DOHH2 (cell line): Measurements from ENCODE around the gene TAS2R60.

Experiments used
- H3F3A ChIP-seq: fragments of 200-600 bp; sonication (generic), shearing (Covaris generic); 2 replicates; pipeline ENCODE4 v1.6.0; 2016; ENCODE audit warnings: antibody characterized with exemption, mild to moderate bottlenecking; ENCODE audit not compliant: control insufficient read depth, insufficient read depth
- H3K27ac ChIP-seq: fragments of 200-600 bp; sonication (generic); 2 replicates; pipeline ENCODE4 v1.5.1; 2014; ENCODE audit warnings: low read depth, mild to moderate bottlenecking, low read length, moderate library complexity
- H3K27me3 ChIP-seq: fragments of 200-600 bp; sonication (generic); 2 replicates; pipeline ENCODE4 v1.6.1; 2014; ENCODE audit warnings: mild to moderate bottlenecking, low read length, mixed read lengths; ENCODE audit not compliant: control insufficient read depth
- H3K36me3 ChIP-seq: fragments of 200-600 bp; sonication (generic); 2 replicates; pipeline ENCODE4 v1.6.1; 2014; ENCODE audit warnings: mild to moderate bottlenecking, low read length, moderate library complexity, mixed read lengths; ENCODE audit not compliant: control insufficient read depth
- H3K4me1 ChIP-seq: fragments of 200-600 bp; sonication (generic); 2 replicates; pipeline ENCODE4 v1.6.1; 2014; ENCODE audit warnings: mild to moderate bottlenecking, low read length, mixed read lengths; ENCODE audit not compliant: control insufficient read depth
- H3K4me2 ChIP-seq: fragments of 200-600 bp; sonication (generic); 2 replicates; pipeline ENCODE4 v1.6.0; 2014; ENCODE audit warnings: mild to moderate bottlenecking, low read length, moderate library complexity
- H3K4me3 ChIP-seq: fragments of 200-600 bp; sonication (generic); 2 replicates; pipeline ENCODE4 v1.5.1; 2014; ENCODE audit warnings: mild to moderate bottlenecking, low read length, mixed read lengths
- H3K79me2 ChIP-seq: fragments of 200-600 bp; sonication (generic); 2 replicates; pipeline ENCODE4 v1.6.1; 2014; ENCODE audit warnings: mild to moderate bottlenecking, low read length, mixed read lengths; ENCODE audit not compliant: control insufficient read depth
- H3K9me2 ChIP-seq: fragments of 200-600 bp; sonication (generic); replicated peaks from 2 replicates; pipeline ENCODE4 v1.6.1; 2014; ENCODE audit warnings: mild to moderate bottlenecking, low read length, mixed read lengths; ENCODE audit not compliant: control insufficient read depth
- H3K9me3 ChIP-seq: fragments of 200-600 bp; sonication (generic); 2 replicates; pipeline ENCODE4 v1.6.1; 2014; ENCODE audit warnings: antibody characterized with exemption, low read length, mixed read lengths; ENCODE audit not compliant: control insufficient read depth, insufficient read depth
- H4K20me1 ChIP-seq: fragments of 200-600 bp; sonication (generic); 2 replicates; pipeline ENCODE4 v1.6.0; 2014; ENCODE audit warnings: low read depth, mild to moderate bottlenecking, antibody characterized with exemption, low read length, moderate library complexity; ENCODE audit not compliant: control insufficient read depth, insufficient read depth
- EZH2phosphoT487 ChIP-seq: fragments of 200-600 bp; sonication (generic); IDR thresholded peaks from 2 replicates; pipeline ENCODE4 v1.6.1; 2017; ENCODE audit warnings: borderline replicate concordance, mild to moderate bottlenecking, antibody characterized with exemption, low read length, moderate library complexity, mixed read lengths
- TF ChIP-seq, protein P1 (sequence below): fragments of 200-600 bp; sonication (generic); IDR thresholded peaks from one replicate; pipeline ENCODE4 v1.5.1; 2014; ENCODE audit warnings: antibody characterized with exemption, mild to moderate bottlenecking, low read depth, low read length; ENCODE audit not compliant: poor library complexity, severe bottlenecking

TAS2R60 gene, protein sequence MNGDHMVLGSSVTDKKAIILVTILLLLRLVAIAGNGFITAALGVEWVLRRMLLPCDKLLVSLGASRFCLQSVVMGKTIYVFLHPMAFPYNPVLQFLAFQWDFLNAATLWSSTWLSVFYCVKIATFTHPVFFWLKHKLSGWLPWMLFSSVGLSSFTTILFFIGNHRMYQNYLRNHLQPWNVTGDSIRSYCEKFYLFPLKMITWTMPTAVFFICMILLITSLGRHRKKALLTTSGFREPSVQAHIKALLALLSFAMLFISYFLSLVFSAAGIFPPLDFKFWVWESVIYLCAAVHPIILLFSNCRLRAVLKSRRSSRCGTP

DNA sequence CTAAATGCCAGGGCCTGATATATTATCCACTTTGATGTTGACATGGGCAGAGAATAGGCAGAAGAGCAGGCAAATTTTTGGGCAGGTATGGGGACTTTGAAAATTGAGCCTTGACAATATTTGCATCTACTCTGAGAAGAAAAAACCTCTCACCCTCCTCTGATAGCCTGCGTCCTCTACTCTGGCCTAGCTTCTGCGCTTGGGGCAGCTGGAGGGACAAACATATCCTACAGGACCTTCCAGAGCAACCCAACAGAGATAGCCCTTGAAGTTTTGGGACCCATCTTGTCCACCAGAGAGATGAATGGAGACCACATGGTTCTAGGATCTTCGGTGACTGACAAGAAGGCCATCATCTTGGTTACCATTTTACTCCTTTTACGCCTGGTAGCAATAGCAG lies at the start of gene TAS2R60:
Gene TAS2R60, plus strand, starts transcription at position 301 of the 400 bp plus-strand sequence. Its CDS starts 0 bp downstream, at position 301.
- no peaks in the 10 kb centered on the region for H3K79me2 ChIP-seq

DNA sequence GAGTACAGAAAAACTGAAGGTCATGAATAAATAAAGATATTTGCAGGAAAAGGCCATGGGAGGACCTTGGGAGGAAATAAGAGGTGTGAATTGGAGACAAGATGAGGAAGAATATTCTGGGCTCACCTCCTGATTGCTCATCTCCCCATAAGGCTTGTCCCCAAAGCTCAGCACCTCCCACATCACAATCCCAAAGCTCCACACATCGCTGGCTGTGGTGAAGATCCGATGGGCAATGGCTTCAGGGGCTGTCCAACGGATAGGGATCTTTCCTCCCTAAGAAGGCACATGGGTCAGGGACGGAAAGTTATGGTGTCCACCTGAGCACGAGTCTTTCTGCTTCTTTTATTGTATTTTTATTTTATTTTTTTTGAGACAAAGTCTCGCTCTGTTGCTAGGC lies 49.2 kb upstream of the TAS2R60 start:
- Histone ChIP-seq H4K20me1 (no peaks in the 10 kb centered on the region), H3K36me3 (no peaks in the 10 kb centered on the region), H3K27ac (no peak overlapping the region), H3K4me3 (no peak overlapping the region), H3K4me2 (no peak overlapping the region), H3K9me2 (no peaks in the 10 kb centered on the region), H3K79me2 (no peaks in the 10 kb centered on the region), H3F3A (no peaks in the 10 kb centered on the region), H3K27me3 (no peaks in the 10 kb centered on the region), H3K4me1 (no peaks in the 10 kb centered on the region), H3K9me3 (no peaks in the 10 kb centered on the region)
- TF ChIP-seq, protein P1, sequence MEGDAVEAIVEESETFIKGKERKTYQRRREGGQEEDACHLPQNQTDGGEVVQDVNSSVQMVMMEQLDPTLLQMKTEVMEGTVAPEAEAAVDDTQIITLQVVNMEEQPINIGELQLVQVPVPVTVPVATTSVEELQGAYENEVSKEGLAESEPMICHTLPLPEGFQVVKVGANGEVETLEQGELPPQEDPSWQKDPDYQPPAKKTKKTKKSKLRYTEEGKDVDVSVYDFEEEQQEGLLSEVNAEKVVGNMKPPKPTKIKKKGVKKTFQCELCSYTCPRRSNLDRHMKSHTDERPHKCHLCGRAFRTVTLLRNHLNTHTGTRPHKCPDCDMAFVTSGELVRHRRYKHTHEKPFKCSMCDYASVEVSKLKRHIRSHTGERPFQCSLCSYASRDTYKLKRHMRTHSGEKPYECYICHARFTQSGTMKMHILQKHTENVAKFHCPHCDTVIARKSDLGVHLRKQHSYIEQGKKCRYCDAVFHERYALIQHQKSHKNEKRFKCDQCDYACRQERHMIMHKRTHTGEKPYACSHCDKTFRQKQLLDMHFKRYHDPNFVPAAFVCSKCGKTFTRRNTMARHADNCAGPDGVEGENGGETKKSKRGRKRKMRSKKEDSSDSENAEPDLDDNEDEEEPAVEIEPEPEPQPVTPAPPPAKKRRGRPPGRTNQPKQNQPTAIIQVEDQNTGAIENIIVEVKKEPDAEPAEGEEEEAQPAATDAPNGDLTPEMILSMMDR, result no peak
- no peak for TF ChIP-seq EZH2phosphoT487

More for the DNA sequence above, at the start of gene TAS2R60:
- Histone ChIP-seq H3K4me3 (no peak within 1 kb of the TSS), H3K9me2 (no peaks in the 10 kb centered on the region), H3K4me1 (no peaks in the 10 kb centered on the region), H3K27ac (no peak within 1 kb of the TSS), H3K36me3 (no peaks in the 10 kb centered on the region), H3K9me3 (no peaks in the 10 kb centered on the region), H4K20me1 (no peaks in the 10 kb centered on the region), H3F3A (no peaks in the 10 kb centered on the region), H3K27me3 (peaks cover 29% of the 10 kb centered on the region), H3K4me2 (no peak within 1 kb of the TSS)
- TF ChIP-seq EZH2phosphoT487, result no peak
- TF ChIP-seq, protein P1, result no peak

DNA sequence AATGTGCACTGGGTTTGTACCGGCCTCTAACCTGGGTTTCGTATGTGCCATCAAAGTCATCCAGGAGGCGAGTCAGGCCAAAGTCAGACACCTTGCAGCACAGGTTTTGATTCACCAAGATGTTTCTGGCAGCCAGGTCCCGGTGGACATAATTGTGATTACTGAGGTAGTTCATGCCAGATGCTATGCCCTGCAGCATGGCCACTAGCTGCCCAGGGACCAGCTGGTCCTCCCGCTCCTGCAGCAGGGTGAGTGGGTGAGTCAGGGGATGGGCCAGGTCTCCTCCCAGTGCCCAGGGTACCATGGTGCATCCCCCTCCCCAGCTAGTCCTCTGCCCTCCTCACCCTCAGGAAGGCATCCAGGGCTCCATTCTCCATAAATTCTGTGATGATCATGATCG lies 48.5 kb upstream of the TAS2R60 start:
- TF ChIP-seq, protein P1, result no peak
- TF ChIP-seq EZH2phosphoT487, result no peak
- Histone ChIP-seq H3K4me2 (no peak overlapping the region), H3K27me3 (no peaks in the 10 kb centered on the region), H4K20me1 (no peaks in the 10 kb centered on the region), H3K27ac (no peak overlapping the region), H3K9me2 (no peaks in the 10 kb centered on the region), H3K79me2 (no peaks in the 10 kb centered on the region), H3F3A (no peaks in the 10 kb centered on the region), H3K9me3 (no peaks in the 10 kb centered on the region), H3K36me3 (no peaks in the 10 kb centered on the region), H3K4me3 (no peak overlapping the region), H3K4me1 (no peaks in the 10 kb centered on the region)
